T-helper 22 cell (primary cell): ENCODE measurements around the gene PAAF1.
"Not testable (repeated sequence)": the region's sequence is repeated elsewhere in the genome, so short reads cannot be mapped to it uniquely, and the experiment has no call there.

Source experiments
- DNase-seq: peaks from one replicate; pipeline ENCODE4 v3.0.0-alpha.2; 2020; ENCODE audit warnings: low read depth

Gene PAAF1, protein sequence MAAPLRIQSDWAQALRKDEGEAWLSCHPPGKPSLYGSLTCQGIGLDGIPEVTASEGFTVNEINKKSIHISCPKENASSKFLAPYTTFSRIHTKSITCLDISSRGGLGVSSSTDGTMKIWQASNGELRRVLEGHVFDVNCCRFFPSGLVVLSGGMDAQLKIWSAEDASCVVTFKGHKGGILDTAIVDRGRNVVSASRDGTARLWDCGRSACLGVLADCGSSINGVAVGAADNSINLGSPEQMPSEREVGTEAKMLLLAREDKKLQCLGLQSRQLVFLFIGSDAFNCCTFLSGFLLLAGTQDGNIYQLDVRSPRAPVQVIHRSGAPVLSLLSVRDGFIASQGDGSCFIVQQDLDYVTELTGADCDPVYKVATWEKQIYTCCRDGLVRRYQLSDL

GRCh38 chr11:73876424-73877310, at the start of gene PAAF1, which contains the start of gene COA4:
Gene PAAF1 (plus strand): TSS chr11:73876999. CDS start chr11:73877022, 23 bp downstream.
Gene COA4 (minus strand): TSS chr11:73876846. CDS start chr11:73873378, 3,468 bp downstream.
- peak; percentile 92 for DNase-seq

DNA sequence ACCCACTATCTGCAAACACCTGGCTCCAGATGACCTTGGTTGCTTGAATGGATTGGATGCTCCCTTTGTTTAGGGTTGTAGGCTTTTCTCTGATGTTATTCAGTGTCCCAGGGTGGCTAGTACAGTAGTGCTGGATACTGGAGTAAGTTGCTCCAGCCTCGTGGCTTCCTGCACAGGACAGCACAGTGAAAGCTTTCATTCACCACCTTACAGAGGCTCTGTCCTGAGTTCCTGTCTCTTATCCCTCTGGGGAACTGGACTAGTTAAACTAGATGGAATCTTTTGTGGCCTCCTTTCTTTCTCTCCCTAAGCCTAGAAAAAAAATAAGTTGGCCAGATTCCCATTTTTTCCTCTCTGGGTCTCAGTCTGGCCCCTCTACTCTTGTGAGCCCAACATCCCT, 46.5 kb upstream of the PAAF1 start:
- no peak for DNase-seq

DNA sequence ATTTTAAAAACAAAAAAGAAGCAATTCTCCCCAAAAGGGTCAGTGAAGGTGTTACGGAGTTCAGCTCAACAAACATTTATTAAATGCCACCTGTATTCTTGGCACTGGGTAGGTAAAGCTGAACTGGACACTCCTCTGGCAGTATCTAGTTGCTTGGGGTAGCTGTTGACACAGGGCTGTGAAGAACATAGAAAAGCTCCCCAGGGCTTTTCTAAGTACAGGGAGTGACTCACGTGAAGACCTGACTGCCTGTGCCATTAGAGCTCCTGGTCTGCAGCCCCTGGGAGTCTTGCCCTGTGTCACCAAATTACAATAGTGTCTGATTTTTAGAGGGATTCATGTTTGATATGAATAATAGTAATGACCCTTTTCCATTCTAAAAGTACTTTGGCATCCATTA, 43.7 kb upstream of the PAAF1 start:
- DNase-seq, result no peak

- DNase-seq, result no peak
Measured at GRCh38 chr11:73838443-73839122, 38.2 kb upstream of the PAAF1 start.

DNA sequence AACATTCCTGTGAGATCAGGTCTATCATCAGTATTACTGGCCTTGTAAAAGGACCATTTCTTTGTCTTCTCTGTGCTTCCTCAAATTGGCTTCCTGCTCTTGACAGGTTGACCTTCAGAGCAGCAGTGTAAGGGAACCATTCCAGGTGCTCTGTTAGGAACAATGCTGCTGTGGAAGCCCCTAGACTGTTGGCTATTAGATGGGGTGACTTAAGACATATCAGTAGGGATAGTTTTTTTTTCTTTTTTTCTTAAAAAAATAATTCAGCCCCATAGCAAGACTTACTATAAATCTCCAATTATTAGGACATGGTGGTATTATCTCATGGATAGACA, 37.7 kb upstream of the PAAF1 start:
- DNase-seq, result no peak

GRCh38 chr11:73851046-73851764, 25.6 kb upstream of the PAAF1 start:
- DNase-seq, result no peak

- no peak for DNase-seq
Measured at GRCh38 chr11:73852049-73852448, 24.8 kb upstream of the PAAF1 start.

DNA sequence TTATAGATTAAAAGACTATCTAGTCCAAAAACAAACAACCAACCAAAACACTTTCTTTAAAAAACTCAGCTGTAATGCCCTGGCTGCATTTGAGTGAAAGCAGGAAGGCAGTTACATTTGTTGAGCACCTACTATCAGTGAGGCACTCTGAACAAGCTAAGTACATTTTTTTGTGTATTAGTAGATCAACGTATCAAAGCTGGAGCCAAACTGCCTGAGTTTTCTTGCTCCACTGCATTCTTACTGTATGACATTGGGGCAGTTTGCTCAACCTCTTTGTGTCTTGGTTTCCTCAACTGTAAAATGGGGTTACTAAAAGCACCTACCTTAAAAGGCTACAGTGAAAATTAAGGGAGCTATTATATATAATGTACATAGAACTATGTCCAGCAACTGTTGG, 22.1 kb upstream of the PAAF1 start:
- DNase-seq, result no peak

- no peak for DNase-seq
Measured at GRCh38 chr11:73856031-73856567, 20.7 kb upstream of the PAAF1 start.

- no peak for DNase-seq
Measured at GRCh38 chr11:73859671-73860070, 17.1 kb upstream of the PAAF1 start.

DNA sequence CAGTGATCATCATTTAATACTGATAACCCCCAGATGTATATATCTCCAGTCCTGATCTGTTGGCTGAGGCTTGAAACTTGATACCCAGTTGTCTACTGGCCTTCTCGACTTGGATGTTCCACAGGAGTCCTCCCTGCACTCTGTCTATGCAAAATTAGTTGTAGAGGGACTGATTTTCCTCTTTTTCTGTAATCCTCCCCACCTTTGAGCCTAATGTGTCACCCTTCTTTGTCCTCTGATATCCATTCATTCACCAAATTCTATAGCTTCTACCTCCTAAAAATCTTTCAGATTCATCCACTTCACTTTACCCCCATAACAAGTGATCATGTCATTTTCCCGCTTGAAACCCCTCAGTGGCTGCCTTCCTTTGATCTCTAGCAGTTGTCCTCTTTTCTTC, 16.6 kb upstream of the PAAF1 start:
- no peak for DNase-seq

GRCh38 chr11:73862986-73863385, 13.8 kb upstream of the PAAF1 start:
- no peak for DNase-seq

- DNase-seq, result no peak
Measured at GRCh38 chr11:73866095-73866579, 10.7 kb upstream of the PAAF1 start.

DNA sequence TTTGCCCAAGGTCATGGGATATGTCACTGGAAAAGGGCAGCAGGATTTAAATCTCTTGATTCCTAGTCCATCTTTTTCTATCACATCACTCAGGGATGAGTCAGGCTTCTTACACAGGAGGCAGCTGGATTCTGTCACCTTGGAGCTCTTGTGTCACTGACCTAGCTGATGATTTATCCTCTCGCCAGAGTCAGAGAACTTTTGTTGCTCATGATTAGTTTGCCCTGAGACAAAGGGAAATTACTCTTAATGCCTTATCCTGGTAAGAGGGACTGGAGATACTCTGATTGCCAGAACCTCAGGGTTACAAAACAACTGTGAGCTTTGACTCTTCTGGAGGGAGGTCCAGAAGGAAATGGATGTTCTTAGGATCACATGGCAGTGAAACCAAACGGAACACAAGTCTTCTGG, 10.2 kb upstream of the PAAF1 start:
- no peak for DNase-seq

DNA sequence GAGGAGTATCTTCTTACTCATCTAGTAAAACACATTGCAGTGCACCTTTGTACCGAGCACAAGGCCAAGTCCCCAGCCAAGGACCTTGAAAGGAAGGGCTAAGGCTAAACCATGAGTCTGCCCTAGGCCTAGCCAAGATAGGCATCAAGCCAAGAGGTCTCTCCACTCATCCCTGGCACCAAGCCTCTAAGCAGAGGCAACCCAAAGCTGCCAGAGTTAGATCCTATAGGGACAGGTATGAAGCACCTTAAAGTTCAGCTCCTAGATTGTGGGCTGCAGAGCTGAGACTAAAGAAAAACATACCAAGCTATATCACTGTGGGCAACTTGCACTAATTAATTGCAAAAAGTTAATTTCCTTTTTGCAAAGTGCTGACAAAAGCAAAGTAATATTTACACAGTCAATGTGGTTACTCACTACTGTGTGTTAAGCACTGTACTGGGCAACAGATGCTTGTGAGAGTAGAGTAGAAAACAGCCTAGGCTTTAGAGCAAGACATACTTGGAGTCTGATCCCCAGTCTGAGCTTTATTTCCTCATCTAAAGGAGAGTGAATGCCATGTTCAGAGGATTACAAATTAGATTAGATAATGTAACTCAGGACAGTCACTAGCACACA, 7.4 kb upstream of the PAAF1 start:
- DNase-seq, result no peak

DNA sequence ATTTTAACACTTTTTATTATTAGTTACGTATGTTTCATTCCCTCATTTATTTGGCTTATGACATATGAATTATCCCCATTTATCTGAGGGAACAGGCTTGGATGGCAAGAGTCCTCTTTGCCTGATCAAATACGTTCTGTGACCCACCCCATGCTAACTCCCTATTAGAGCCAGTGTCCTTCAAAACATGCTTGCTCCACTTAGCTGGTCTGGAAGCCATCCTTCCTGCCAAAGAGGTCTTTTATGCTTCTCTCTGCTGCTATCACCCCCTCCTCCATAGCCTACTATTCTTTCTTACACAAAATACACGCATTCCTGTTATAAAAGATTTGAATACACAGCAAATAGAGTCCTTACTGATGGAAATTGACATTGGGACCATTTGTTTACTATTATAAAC, 6.5 kb upstream of the PAAF1 start:
- DNase-seq, result no peak

DNA sequence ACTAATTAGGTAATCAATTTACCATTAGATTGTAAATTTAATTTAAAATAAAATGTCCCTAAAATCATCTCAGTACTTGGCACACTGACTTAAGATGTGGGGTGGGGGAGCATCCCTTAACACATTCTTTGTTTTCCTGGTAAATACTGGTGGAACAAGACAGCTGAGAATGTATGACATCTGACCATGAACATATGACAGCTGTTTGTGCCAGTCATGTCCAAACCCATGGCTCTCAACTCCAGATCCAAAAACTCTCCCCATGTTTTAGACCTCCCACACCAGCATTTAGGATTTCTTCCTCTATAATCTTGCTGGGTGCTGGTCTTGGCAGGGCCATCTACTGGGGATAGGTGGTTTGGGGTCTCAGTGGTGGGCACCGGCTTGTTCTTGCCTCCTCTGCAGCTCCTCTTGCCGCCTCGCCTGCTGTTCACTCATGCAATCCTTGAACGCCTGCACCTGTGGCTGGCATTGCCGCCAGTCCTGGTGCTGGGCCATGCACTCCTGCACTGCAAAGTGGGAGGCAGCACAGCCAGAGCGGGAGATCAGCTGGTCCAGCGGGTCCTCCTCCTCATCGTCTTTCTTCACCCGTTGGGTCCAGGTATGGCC, 3.9 kb upstream of the PAAF1 start:
- DNase-seq, result no peak

- no peak for DNase-seq
Measured at GRCh38 chr11:73875380-73875779, 1.4 kb upstream of the PAAF1 start.

DNA sequence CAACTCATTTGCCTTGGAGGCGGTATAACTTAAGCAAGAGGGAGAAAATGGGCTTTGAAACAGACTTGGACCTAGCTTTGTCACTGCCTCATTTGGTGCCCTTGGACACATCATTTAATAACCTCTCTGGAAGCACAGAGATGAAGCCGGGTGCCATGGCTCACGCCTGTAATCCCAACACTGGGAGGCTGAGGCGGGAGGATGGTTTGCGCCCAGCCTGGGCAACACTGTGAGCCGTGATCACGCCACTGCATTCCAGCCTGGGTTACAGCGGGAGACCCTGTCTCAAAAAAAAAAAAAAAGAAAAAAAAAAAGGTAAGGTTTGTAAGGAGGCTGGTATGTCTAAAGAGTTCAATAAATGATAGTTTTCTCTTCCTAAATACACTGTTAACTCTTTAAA, 959 bp upstream of the PAAF1 start:
- DNase-seq, result no peak

DNA sequence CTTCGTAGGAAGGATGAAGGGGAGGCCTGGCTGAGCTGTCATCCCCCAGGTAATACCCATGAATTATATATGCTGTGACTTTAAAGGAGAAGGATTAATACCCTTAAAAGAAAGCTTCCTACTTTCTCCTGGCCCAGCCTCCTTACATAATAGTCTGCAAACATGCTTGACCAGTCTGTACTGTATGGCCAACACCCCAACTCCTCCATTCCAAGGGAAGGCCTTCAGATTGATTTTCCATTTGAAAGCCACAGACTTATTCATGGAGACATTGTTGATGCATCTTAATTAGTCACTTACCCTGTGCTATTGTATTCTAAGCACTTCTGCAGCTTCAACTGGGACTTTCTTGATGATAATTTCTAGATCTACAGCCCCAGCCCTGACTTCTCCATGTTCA, 2.0 kb downstream of the PAAF1 start:
- no peak for DNase-seq

DNA sequence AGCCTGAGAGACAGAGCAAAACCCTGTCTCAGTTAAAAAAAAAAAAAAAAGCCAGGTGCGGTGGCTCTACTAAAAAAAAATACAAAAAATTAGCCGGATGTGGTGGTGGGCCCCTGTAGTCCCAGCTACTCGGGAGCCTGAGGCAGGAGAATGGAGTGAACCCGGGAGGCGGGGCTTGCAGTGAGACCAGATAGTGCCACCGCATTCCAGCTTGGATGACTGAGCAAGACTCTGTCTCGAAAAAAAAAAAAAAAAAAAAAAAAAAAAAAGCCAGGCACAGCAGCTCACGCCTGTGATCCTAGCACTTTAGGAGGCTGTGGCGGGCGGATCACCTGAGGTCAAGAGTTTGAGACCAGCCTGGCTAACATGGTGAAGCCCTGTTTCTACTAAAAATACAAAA, 3.6 kb downstream of the PAAF1 start:
- DNase-seq, result not testable (repeated sequence)
